PC-3 (cell line): ENCODE results near the gene BID. TPM values are rescaled to one million over a fixed set of nuclear protein-coding genes. Genes with fewer than 3 reads are reported as not detected.

ENCODE experiments used
- ATAC-seq: fragments of 200-7000 bp; cut with Tn5 transposase; 2 replicates; pipeline ENCODE4 v1.9.1; 2020; ENCODE audit warnings: mild to moderate bottlenecking, moderate library complexity
- BruUV-seq: library from RNA; stranded (reverse); fragments of 400-500 nt; replicated peaks from 2 replicates; lab custom pipeline; 2021; lab: Mats Ljungman, UMichigan
- CTCF ChIA-PET: fragments of 300-600 bp; sonication (Branson Sonifier 250); formaldehyde crosslinking; loops from one replicate; lab custom pipeline; 2022; ENCODE audit warnings: antibody characterized with exemption; lab: Charles Lee
- POLR2A ChIA-PET: fragments of 300-600 bp; sonication (Branson Sonifier 250); formaldehyde crosslinking; loops from one replicate; lab custom pipeline; 2022; ENCODE audit warnings: antibody characterized with exemption; ENCODE audit not compliant: unreplicated experiment; lab: Charles Lee
- DNase-seq: peaks from one replicate; pipeline ENCODE4 v3.0.0-alpha.2; 2015
- H2AFZ ChIP-seq: fragments of 300-600 bp; sonication (generic); 2 replicates; pipeline ENCODE4 v1.6.0; 2016; ENCODE audit warnings: antibody characterized with exemption, low read length
- H3F3A ChIP-seq: fragments of 300-600 bp; sonication (generic); one replicate; pipeline ENCODE4 v1.6.0; 2017; ENCODE audit warnings: antibody characterized with exemption, low read length, control low read depth, mild to moderate bottlenecking; ENCODE audit not compliant: unreplicated experiment
- H3K27ac ChIP-seq: fragments of 300-600 bp; sonication (generic); 2 replicates; pipeline ENCODE4 v1.5.1; 2016; ENCODE audit warnings: mild to moderate bottlenecking, low read length
- H3K27me3 ChIP-seq: fragments of 300-600 bp; sonication (generic); 2 replicates; pipeline ENCODE4 v1.6.1; 2016; ENCODE audit warnings: low read length, mixed read lengths
- H3K36me3 ChIP-seq: fragments of 300-600 bp; sonication (generic); 2 replicates; pipeline ENCODE4 v1.6.1; 2016; ENCODE audit warnings: low read depth, mixed run types, low read length, mixed read lengths
- H3K4me1 ChIP-seq: fragments of 300-600 bp; sonication (generic); 2 replicates; pipeline ENCODE4 v1.5.1; 2016; ENCODE audit warnings: low read length; ENCODE audit not compliant: insufficient read depth
- H3K4me2 ChIP-seq: fragments of 300-600 bp; sonication (generic); 2 replicates; pipeline ENCODE4 v1.6.0; 2016; ENCODE audit warnings: low read length
- H3K4me3 ChIP-seq: fragments of 300-600 bp; sonication (generic); 2 replicates; pipeline ENCODE4 v1.5.1; 2016; ENCODE audit warnings: mild to moderate bottlenecking, low read length, mixed read lengths
- H3K79me2 ChIP-seq: fragments of 300-600 bp; sonication (generic); 2 replicates; pipeline ENCODE4 v1.6.1; 2017; ENCODE audit warnings: low read length, mixed read lengths
- H3K9ac ChIP-seq: fragments of 300-600 bp; sonication (generic); 2 replicates; pipeline ENCODE4 v1.6.0; 2016; ENCODE audit warnings: mild to moderate bottlenecking, low read length
- H3K9me2 ChIP-seq: fragments of 300-600 bp; sonication (generic); replicated peaks from 2 replicates; pipeline ENCODE4 v1.6.1; 2016; ENCODE audit warnings: mixed run types, low read length, mixed read lengths
- H3K9me3 ChIP-seq: fragments of 300-600 bp; sonication (generic); 2 replicates; pipeline ENCODE4 v1.6.1; 2016; ENCODE audit warnings: low read length, mixed read lengths
- H4K20me1 ChIP-seq: fragments of 300-600 bp; sonication (generic); 2 replicates; pipeline ENCODE4 v1.6.1; 2016; ENCODE audit warnings: low read length, mixed read lengths
- EZH2 ChIP-seq: fragments of 300-600 bp; sonication (generic); IDR thresholded peaks from one replicate; pipeline ENCODE4 v1.6.1; 2017; ENCODE audit warnings: antibody characterized with exemption, mild to moderate bottlenecking, low read length; ENCODE audit not compliant: unreplicated experiment
- EZH2phosphoT487 ChIP-seq: fragments of 300-600 bp; sonication (generic); IDR thresholded peaks from 2 replicates; pipeline ENCODE4 v1.6.1; 2018; ENCODE audit warnings: mild to moderate bottlenecking, antibody characterized with exemption, low read length, borderline replicate concordance
- intact Hi-C: fragments of 100-400 bp; cut with micrococcal nuclease; formaldehyde crosslinking; loops from 2 replicates; pipeline ENCODE4 v1.9.0; 2023
- total RNA-seq: library from RNA; depleted of rRNA; stranded (reverse); fragments of >200 nt; gene quantifications from 2 replicates; pipeline ENCODE4 v1.2.3, GENCODE V29; 2014
- TF ChIP-seq, protein P1 (sequence below): fragments of 300-600 bp; sonication (generic); conservative IDR thresholded peaks from 2 replicates; pipeline ENCODE4 v1.5.1; 2017; ENCODE audit warnings: antibody characterized with exemption, low read depth, mild to moderate bottlenecking, low read length

Gene BID
- total RNA-seq, 1 experiment from 2014 or later = 123 TPM

- DNase-seq (peak; percentile 47), ATAC-seq (peak; percentile 73)
These were observed 563 bp downstream of the BID start for GRCh38 chr22:17773606-17774205.

GRCh38 chr22:17772958-17773605 lies 1.2 kb downstream of the BID start:
- peaks cover 43% of the 10 kb centered on the region for H3K79me2 ChIP-seq
- H3K27ac ChIP-seq = no peak overlapping the region
- peaks cover 19% of the 10 kb centered on the region for H3K4me1 ChIP-seq
- CTCF ChIA-PET = interaction anchor here (1.0 kb wide), 1 partner anchor 12 kb away, joined by 3 read pairs; no protein-coding TSS in a partner anchor
- BruUV-seq = no TSS peak
- POLR2A ChIA-PET = no interaction called here
- no peaks in the 10 kb centered on the region for H3K27me3 ChIP-seq
- H2AFZ ChIP-seq = peak overlapping the region; percentile 57; the same call in 1 of the 2 replicates
- H3K36me3 ChIP-seq = no peaks in the 10 kb centered on the region
- H3K9me2 ChIP-seq = no peaks in the 10 kb centered on the region
- no peaks in the 10 kb centered on the region for H3K9me3 ChIP-seq
- DNase-seq (peak; percentile 43), ATAC-seq (peak; percentile 42)
- TF ChIP-seq EZH2phosphoT487 (no peak), EZH2 (no peak)
- TF ChIP-seq, protein P1, sequence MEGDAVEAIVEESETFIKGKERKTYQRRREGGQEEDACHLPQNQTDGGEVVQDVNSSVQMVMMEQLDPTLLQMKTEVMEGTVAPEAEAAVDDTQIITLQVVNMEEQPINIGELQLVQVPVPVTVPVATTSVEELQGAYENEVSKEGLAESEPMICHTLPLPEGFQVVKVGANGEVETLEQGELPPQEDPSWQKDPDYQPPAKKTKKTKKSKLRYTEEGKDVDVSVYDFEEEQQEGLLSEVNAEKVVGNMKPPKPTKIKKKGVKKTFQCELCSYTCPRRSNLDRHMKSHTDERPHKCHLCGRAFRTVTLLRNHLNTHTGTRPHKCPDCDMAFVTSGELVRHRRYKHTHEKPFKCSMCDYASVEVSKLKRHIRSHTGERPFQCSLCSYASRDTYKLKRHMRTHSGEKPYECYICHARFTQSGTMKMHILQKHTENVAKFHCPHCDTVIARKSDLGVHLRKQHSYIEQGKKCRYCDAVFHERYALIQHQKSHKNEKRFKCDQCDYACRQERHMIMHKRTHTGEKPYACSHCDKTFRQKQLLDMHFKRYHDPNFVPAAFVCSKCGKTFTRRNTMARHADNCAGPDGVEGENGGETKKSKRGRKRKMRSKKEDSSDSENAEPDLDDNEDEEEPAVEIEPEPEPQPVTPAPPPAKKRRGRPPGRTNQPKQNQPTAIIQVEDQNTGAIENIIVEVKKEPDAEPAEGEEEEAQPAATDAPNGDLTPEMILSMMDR = no peak
- peak overlapping the region; percentile 99 for H3K4me2 ChIP-seq
- intact Hi-C loops = no loop called here
- H3K4me3 ChIP-seq = peak overlapping the region; percentile 81
- peak overlapping the region; percentile 58; the same call in 1 of the 2 replicates for H3K9ac ChIP-seq
- H4K20me1 ChIP-seq = no peaks in the 10 kb centered on the region
- H3F3A ChIP-seq = no peaks in the 10 kb centered on the region

More at GRCh38 chr22:17773606-17774205, 563 bp downstream of the BID start:
- peak overlapping the region; percentile 99 for H3K4me2 ChIP-seq
- intact Hi-C loops = no loop called here
- BruUV-seq = no TSS peak
- H3K4me3 ChIP-seq = peak overlapping the region; percentile 81
- H3K9me2 ChIP-seq = no peaks in the 10 kb centered on the region
- H3F3A ChIP-seq = no peaks in the 10 kb centered on the region
- H3K79me2 ChIP-seq = peaks cover 40% of the 10 kb centered on the region
- ChIA-PET CTCF (no interaction called here), POLR2A (no interaction called here)
- H2AFZ ChIP-seq = peak overlapping the region; percentile 57
- H3K9me3 ChIP-seq = no peaks in the 10 kb centered on the region
- H3K36me3 ChIP-seq = no peaks in the 10 kb centered on the region
- no peak overlapping the region for H3K27ac ChIP-seq
- H4K20me1 ChIP-seq = no peaks in the 10 kb centered on the region
- H3K9ac ChIP-seq = peak overlapping the region; percentile 58
- peaks cover 19% of the 10 kb centered on the region for H3K4me1 ChIP-seq
- TF ChIP-seq EZH2phosphoT487 (no peak), EZH2 (no peak)
- TF ChIP-seq, protein P1 = no peak
- H3K27me3 ChIP-seq = no peaks in the 10 kb centered on the region
